Measurements from ENCODE around the gene DDR2. TPM values are rescaled to one million over a fixed set of nuclear protein-coding genes. Genes with fewer than 3 reads are reported as not detected.

The DDR2 gene
- total RNA-seq, 1 donor from 2014 or later, result 3.9 TPM

GRCh38 chr1:162822391-162823200 is 190.3 kb downstream of the DDR2 start:
- DNase-seq (ENCODE audit: low read depth, low spot score), result peak; percentile 4
- H3K27me3 Mint-ChIP-seq (ENCODE audit: low read depth), result peaks cover 30% of the 10 kb centered on the region
- TF ChIP-seq CTCF (conservative IDR thresholded peaks at IDR 0.05), result peak; percentile 14
- no peak overlapping the region for H3K27ac Mint-ChIP-seq (ENCODE audit: unreplicated experiment)
- H3K36me3 Mint-ChIP-seq (ENCODE audit: low read depth), result no peaks in the 10 kb centered on the region
- peaks cover 18% of the 10 kb centered on the region for H3K4me1 Mint-ChIP-seq
- peak overlapping the region; percentile 90 for H3K4me3 Mint-ChIP-seq
- H3K9me3 Mint-ChIP-seq, result no peaks in the 10 kb centered on the region

GRCh38 chr1:162823231-162823630 is 191.0 kb downstream of the DDR2 start:
- Mint-ChIP-seq H3K4me3 (peak overlapping the region; percentile 90), H3K4me1 (peaks cover 19% of the 10 kb centered on the region), H3K9me3 (no peaks in the 10 kb centered on the region), H3K36me3 (ENCODE audit: low read depth) (no peaks in the 10 kb centered on the region), H3K27me3 (ENCODE audit: low read depth) (peaks cover 30% of the 10 kb centered on the region), H3K27ac (ENCODE audit: unreplicated experiment) (no peak overlapping the region)
- TF ChIP-seq CTCF (conservative IDR thresholded peaks at IDR 0.05), result no peak
- no peak for DNase-seq (ENCODE audit: low read depth, low spot score)

DNA sequence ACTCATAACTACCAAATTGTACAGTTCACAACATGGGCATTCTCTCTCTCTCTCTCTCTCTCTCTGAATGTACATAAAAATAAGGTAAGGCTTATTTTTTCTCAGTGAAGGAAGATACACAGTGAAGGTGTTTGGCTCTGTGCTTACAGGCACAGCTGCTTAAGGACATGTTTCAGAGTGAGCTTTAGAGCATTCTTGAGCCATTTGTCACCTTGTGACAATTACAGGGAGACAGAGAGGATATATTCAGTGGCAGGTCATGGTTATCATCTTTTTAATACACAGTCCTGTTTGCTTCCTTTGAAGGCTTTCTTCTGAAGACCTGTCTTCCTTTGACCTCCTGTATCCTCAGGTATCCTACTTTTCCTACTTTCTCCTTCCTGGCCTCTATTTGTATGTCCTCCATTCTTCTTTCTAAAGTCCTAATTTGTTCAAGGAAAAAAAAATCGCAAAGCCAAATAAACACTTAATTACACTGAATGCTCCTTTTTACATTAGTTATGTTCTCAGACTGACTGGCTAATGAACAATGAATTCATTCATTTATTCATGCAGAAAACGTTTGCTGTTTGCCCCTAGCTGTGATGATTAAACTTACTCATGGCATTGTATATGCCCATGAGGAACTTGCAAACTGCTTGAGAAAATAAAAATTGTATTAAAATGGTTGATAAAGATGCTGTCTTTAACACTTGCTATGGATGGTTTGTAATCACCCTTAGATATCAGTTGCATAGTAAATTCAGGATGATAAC is 191.7 kb downstream of the DDR2 start:
- TF ChIP-seq CTCF (conservative IDR thresholded peaks at IDR 0.05), result no peak

GRCh38 chr1:162829268-162829667 is 197.0 kb downstream of the DDR2 start:
- Mint-ChIP-seq H3K27ac (ENCODE audit: unreplicated experiment) (no peak overlapping the region), H3K27me3 (ENCODE audit: low read depth) (peaks cover 8% of the 10 kb centered on the region), H3K9me3 (no peaks in the 10 kb centered on the region), H3K36me3 (ENCODE audit: low read depth) (no peaks in the 10 kb centered on the region), H3K4me1 (peaks cover 7% of the 10 kb centered on the region), H3K4me3 (no peak overlapping the region)
- no peak for DNase-seq (ENCODE audit: low read depth, low spot score)
- no peak for TF ChIP-seq CTCF (conservative IDR thresholded peaks at IDR 0.05)

More for the DNA sequence above, 191.7 kb downstream of the DDR2 start:
- H3K9me3 Mint-ChIP-seq, result no peaks in the 10 kb centered on the region
- no peak overlapping the region for H3K27ac Mint-ChIP-seq (ENCODE audit: unreplicated experiment)
- DNase-seq (ENCODE audit: low read depth, low spot score), result no peak
- H3K4me1 Mint-ChIP-seq, result peaks cover 24% of the 10 kb centered on the region
- H3K27me3 Mint-ChIP-seq (ENCODE audit: low read depth), result peaks cover 30% of the 10 kb centered on the region
- H3K4me3 Mint-ChIP-seq, result peak overlapping the region; percentile 8
- H3K36me3 Mint-ChIP-seq (ENCODE audit: low read depth), result no peaks in the 10 kb centered on the region

DNA sequence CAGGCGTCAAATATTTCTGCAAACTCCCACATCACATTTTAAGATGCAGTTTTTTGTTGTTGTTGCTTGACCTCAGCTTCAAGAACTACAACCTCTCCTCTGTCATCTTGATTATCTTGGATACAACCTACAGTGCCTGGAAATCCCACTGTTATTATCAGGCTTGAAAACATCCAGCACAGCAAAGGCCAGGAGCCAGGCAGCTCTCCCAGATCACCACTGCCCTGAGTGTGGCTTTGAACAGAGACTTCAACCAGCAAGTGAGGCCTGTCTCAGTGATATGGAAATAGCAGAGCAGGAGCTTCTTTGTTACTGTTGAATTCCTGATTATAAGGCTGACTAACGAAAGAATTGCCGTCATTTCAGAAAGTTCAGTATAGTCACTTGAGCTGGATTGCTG is 200.2 kb downstream of the DDR2 start:
- no peak overlapping the region for H3K27ac Mint-ChIP-seq (ENCODE audit: unreplicated experiment)
- TF ChIP-seq CTCF (conservative IDR thresholded peaks at IDR 0.05), result no peak
- H3K27me3 Mint-ChIP-seq (ENCODE audit: low read depth), result peaks cover 7% of the 10 kb centered on the region
- H3K4me1 Mint-ChIP-seq, result peaks cover 6% of the 10 kb centered on the region
- no peak for DNase-seq (ENCODE audit: low read depth, low spot score)
- H3K4me3 Mint-ChIP-seq, result no peak overlapping the region
- H3K9me3 Mint-ChIP-seq, result no peaks in the 10 kb centered on the region
- no peaks in the 10 kb centered on the region for H3K36me3 Mint-ChIP-seq (ENCODE audit: low read depth)

Measured in neural crest cell (in vitro differentiated cells).